ENCODE measurements around the gene MAST4.

The MAST4 gene

GRCh38 chr5:66989781-66990180, 393.6 kb downstream of the MAST4 start:
- Histone ChIP-seq H3K9me3 (ENCODE audit: control insufficient read depth, insufficient read depth, low read depth, low read length) (no peaks in the 10 kb centered on the region), H3K4me3 (ENCODE audit: low read depth, low read length) (no peak overlapping the region), H3K4me1 (ENCODE audit: control insufficient read depth, insufficient read depth, low read length) (peaks cover 2% of the 10 kb centered on the region), H3K36me3 (ENCODE audit: control insufficient read depth in 2 of 2, insufficient read depth in 1 of 2, low read length in 2 of 2) (no peaks in the 10 kb centered on the region), H3K27ac (ENCODE audit: extremely low read depth, low read depth, low read length) (no peak overlapping the region)
- ChIA-PET POLR2A (interaction anchor here (1.2 kb wide), 1 partner anchor 14 kb away, joined by 3 read pairs; no protein-coding TSS in a partner anchor), CTCF (interaction anchor here (0.7 to 4.0 kb wide), 5 partner anchors 11 to 176 kb away, joined by 3 to 26 read pairs (median 4); no protein-coding TSS in a partner anchor)
- TF ChIP-seq ZNF610 (tag by site-specific recombination; IDR thresholded peaks at IDR 0.05; ENCODE audit: borderline replicate concordance) = no peak
- TF ChIP-seq ZBTB8A (tag by site-specific recombination; IDR thresholded peaks at IDR 0.05) = no peak
- TF ChIP-seq ZNF354C (tag by site-specific recombination; IDR thresholded peaks at IDR 0.05; ENCODE audit: borderline replicate concordance, low read depth) = no peak
- no peak for TF ChIP-seq ZNF274 (IDR thresholded peaks at IDR 0.05; ENCODE audit: low read length)
- no peak for TF ChIP-seq ZNF274 (tag by site-specific recombination; IDR thresholded peaks at IDR 0.05; ENCODE audit: borderline replicate concordance)
- TF ChIP-seq KLF9 (tag by site-specific recombination; IDR thresholded peaks at IDR 0.05; ENCODE audit: low read depth) = no peak
- TF ChIP-seq ZNF10 (tag by site-specific recombination; IDR thresholded peaks at IDR 0.05) = no peak
- no peak for TF ChIP-seq SCRT2 (tag by site-specific recombination; IDR thresholded peaks at IDR 0.05)
- no peak for TF ChIP-seq ZNF664 (tag by site-specific recombination; IDR thresholded peaks at IDR 0.05)
- TF ChIP-seq ZBTB49 (tag by site-specific recombination; IDR thresholded peaks at IDR 0.05; ENCODE audit: low read depth) = no peak
- TF ChIP-seq ZNF777 (tag by site-specific recombination; IDR thresholded peaks at IDR 0.05; ENCODE audit: borderline replicate concordance) = no peak

- ChIA-PET POLR2A (interaction anchor here (0.6 kb wide), 1 partner anchor 216 kb away, joined by 4 read pairs; no protein-coding TSS in a partner anchor), CTCF (interaction anchor here (0.6 to 0.7 kb wide), 2 partner anchors 217 to 760 kb away, joined by 3 read pairs; no protein-coding TSS in a partner anchor)
- Histone ChIP-seq H3K9me3 (ENCODE audit: control insufficient read depth, insufficient read depth, low read depth, low read length) (no peaks in the 10 kb centered on the region), H3K36me3 (ENCODE audit: control insufficient read depth in 2 of 2, insufficient read depth in 1 of 2, low read length in 2 of 2) (no peaks in the 10 kb centered on the region), H3K4me3 (ENCODE audit: low read depth, low read length) (no peak overlapping the region), H3K27ac (ENCODE audit: extremely low read depth, low read depth, low read length) (no peak overlapping the region), H3K4me1 (ENCODE audit: control insufficient read depth, insufficient read depth, low read length) (no peaks in the 10 kb centered on the region; the same call in 1 of the 2 replicates)
- TF ChIP-seq ZNF112 (tag by site-specific recombination; IDR thresholded peaks at IDR 0.05) (no peak), ZNF544 (tag by site-specific recombination; IDR thresholded peaks at IDR 0.05) (no peak), ZNF555 (tag by site-specific recombination; conservative IDR thresholded peaks at IDR 0.05) (no peak), ZNF585B (tag by site-specific recombination; IDR thresholded peaks at IDR 0.05) (no peak), ZNF394 (tag by site-specific recombination; IDR thresholded peaks at IDR 0.05; ENCODE audit: borderline replicate concordance) (no peak), SP3 (tag by site-specific recombination; IDR thresholded peaks at IDR 0.05) (no peak), ZNF776 (tag by site-specific recombination; IDR thresholded peaks at IDR 0.05; ENCODE audit: borderline replicate concordance) (no peak), ZNF354C (tag by site-specific recombination; IDR thresholded peaks at IDR 0.05; ENCODE audit: borderline replicate concordance, low read depth) (no peak), ZNF518A (tag by site-specific recombination; conservative IDR thresholded peaks at IDR 0.05; ENCODE audit: low read depth) (no peak), ZNF707 (tag by site-specific recombination; IDR thresholded peaks at IDR 0.05) (no peak), ZNF223 (tag by site-specific recombination; IDR thresholded peaks at IDR 0.05) (no peak)
- TF ChIP-seq, protein P1, sequence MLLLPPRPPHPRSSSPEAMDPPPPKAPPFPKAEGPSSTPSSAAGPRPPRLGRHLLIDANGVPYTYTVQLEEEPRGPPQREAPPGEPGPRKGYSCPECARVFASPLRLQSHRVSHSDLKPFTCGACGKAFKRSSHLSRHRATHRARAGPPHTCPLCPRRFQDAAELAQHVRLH (tag by site-specific recombination; IDR thresholded peaks at IDR 0.05) = no peak
- TF ChIP-seq, protein P2, sequence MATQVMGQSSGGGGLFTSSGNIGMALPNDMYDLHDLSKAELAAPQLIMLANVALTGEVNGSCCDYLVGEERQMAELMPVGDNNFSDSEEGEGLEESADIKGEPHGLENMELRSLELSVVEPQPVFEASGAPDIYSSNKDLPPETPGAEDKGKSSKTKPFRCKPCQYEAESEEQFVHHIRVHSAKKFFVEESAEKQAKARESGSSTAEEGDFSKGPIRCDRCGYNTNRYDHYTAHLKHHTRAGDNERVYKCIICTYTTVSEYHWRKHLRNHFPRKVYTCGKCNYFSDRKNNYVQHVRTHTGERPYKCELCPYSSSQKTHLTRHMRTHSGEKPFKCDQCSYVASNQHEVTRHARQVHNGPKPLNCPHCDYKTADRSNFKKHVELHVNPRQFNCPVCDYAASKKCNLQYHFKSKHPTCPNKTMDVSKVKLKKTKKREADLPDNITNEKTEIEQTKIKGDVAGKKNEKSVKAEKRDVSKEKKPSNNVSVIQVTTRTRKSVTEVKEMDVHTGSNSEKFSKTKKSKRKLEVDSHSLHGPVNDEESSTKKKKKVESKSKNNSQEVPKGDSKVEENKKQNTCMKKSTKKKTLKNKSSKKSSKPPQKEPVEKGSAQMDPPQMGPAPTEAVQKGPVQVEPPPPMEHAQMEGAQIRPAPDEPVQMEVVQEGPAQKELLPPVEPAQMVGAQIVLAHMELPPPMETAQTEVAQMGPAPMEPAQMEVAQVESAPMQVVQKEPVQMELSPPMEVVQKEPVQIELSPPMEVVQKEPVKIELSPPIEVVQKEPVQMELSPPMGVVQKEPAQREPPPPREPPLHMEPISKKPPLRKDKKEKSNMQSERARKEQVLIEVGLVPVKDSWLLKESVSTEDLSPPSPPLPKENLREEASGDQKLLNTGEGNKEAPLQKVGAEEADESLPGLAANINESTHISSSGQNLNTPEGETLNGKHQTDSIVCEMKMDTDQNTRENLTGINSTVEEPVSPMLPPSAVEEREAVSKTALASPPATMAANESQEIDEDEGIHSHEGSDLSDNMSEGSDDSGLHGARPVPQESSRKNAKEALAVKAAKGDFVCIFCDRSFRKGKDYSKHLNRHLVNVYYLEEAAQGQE (tag by site-specific recombination; IDR thresholded peaks at IDR 0.05) = no peak
Observed at GRCh38 chr5:66991746-66992145, 395.6 kb downstream of the MAST4 start.
